GM23338 (cell line): ENCODE measurements around the gene NIFK. TPM values are rescaled to one million over a fixed set of nuclear protein-coding genes. Genes with fewer than 3 reads are reported as not detected.

Experiments used
- ATAC-seq: fragments of 200-7000 bp; cut with Tn5 transposase; 3 replicates; pipeline ENCODE4 v1.9.1; 2020
- DNase-seq: peaks from one replicate; pipeline ENCODE4 v3.0.0-alpha.2; 2015; ENCODE audit warnings: low spot score
- H2AFZ ChIP-seq: fragments of 200-600 bp; sonication (generic); 2 replicates; pipeline ENCODE4 v1.8.0; 2016; ENCODE audit warnings: antibody characterized with exemption, mild to moderate bottlenecking, moderate library complexity
- H3F3A ChIP-seq: fragments of 200-600 bp; sonication (generic); replicated peaks from 2 replicates; pipeline ENCODE4 v1.8.0; 2017; ENCODE audit warnings: antibody characterized with exemption, mixed run types, low read depth
- H3K27ac ChIP-seq: fragments of 200-600 bp; sonication (generic); 2 replicates; pipeline ENCODE4 v1.6.1; 2016; ENCODE audit warnings: low read depth
- H3K27me3 ChIP-seq: fragments of 200-600 bp; sonication (generic); 2 replicates; pipeline ENCODE4 v1.8.0; 2016; ENCODE audit warnings: mild to moderate bottlenecking, mixed run types, moderate library complexity; ENCODE audit not compliant: insufficient read depth
- H3K36me3 ChIP-seq: fragments of 200-600 bp; sonication (generic); 2 replicates; pipeline ENCODE4 v1.8.0; 2016; ENCODE audit warnings: mild to moderate bottlenecking; ENCODE audit not compliant: insufficient read depth
- H3K4me1 ChIP-seq: fragments of 200-600 bp; sonication (generic); 2 replicates; pipeline ENCODE4 v1.8.0; 2016; ENCODE audit warnings: mild to moderate bottlenecking, moderate library complexity; ENCODE audit not compliant: insufficient read depth
- H3K4me2 ChIP-seq: fragments of 200-600 bp; sonication (generic); 2 replicates; pipeline ENCODE4 v1.7.1; 2017; ENCODE audit warnings: mixed run types
- H3K4me3 ChIP-seq: fragments of 200-600 bp; sonication (generic); 2 replicates; pipeline ENCODE4 v1.6.1; 2016; ENCODE audit warnings: mixed run types
- H3K79me2 ChIP-seq: fragments of 200-600 bp; sonication (generic); replicated peaks from 2 replicates; pipeline ENCODE4 v1.8.0; 2017; ENCODE audit warnings: mild to moderate bottlenecking; ENCODE audit not compliant: insufficient read depth
- H3K9me2 ChIP-seq: fragments of 200-600 bp; sonication (generic); 2 replicates; pipeline ENCODE4 v1.8.0; 2017; ENCODE audit not compliant: insufficient read depth
- H4K20me1 ChIP-seq: fragments of 200-600 bp; sonication (generic); replicated peaks from 2 replicates; pipeline ENCODE4 v1.8.0; 2017; ENCODE audit warnings: mild to moderate bottlenecking; ENCODE audit not compliant: insufficient read depth
- H3K27ac Mint-ChIP-seq: 2 replicates; pipeline ENCODE4 v1.8.0; 2020; ENCODE audit warnings: inconsistent platforms, mild to moderate bottlenecking, moderate library complexity, mixed read lengths
- H3K27me3 Mint-ChIP-seq: 3 replicates; pipeline ENCODE4 v1.8.0; 2022; ENCODE audit warnings: low read depth, mild to moderate bottlenecking, moderate library complexity, mixed read lengths, inconsistent platforms; ENCODE audit not compliant: insufficient read depth, poor library complexity
- H3K36me3 Mint-ChIP-seq: 3 replicates; pipeline ENCODE4 v1.8.0; 2021; ENCODE audit warnings: low read depth, mild to moderate bottlenecking, inconsistent platforms, moderate library complexity, mixed read lengths
- H3K4me1 Mint-ChIP-seq: 3 replicates; pipeline ENCODE4 v1.8.0; 2020; ENCODE audit warnings: mild to moderate bottlenecking, inconsistent platforms, mixed read lengths
- H3K4me3 Mint-ChIP-seq: 3 replicates; pipeline ENCODE4 v1.8.0; 2021; ENCODE audit warnings: moderate library complexity, mild to moderate bottlenecking, inconsistent platforms, mixed read lengths
- H3K9me3 Mint-ChIP-seq: 3 replicates; pipeline ENCODE4 v1.8.0; 2020; ENCODE audit warnings: moderate library complexity, mild to moderate bottlenecking, inconsistent platforms, mixed read lengths
- EZH2 ChIP-seq: fragments of 200-600 bp; sonication (generic); IDR thresholded peaks from one replicate; pipeline ENCODE4 v1.8.0; 2017; ENCODE audit warnings: antibody characterized with exemption, mild to moderate bottlenecking, low read depth; ENCODE audit not compliant: unreplicated experiment
- EZH2phosphoT487 ChIP-seq: fragments of 200-600 bp; sonication (generic); IDR thresholded peaks from one replicate; pipeline ENCODE4 v1.8.1; 2018; ENCODE audit warnings: antibody characterized with exemption; ENCODE audit not compliant: unreplicated experiment
- JUNB ChIP-seq: IDR thresholded peaks from one replicate; pipeline ENCODE4 v1.6.1; 2016; ENCODE audit warnings: antibody characterized with exemption; ENCODE audit not compliant: unreplicated experiment
- NANOG ChIP-seq: IDR thresholded peaks from 2 replicates; pipeline ENCODE4 v1.6.1; 2016; ENCODE audit warnings: antibody characterized with exemption, borderline replicate concordance
- REST ChIP-seq: IDR thresholded peaks from one replicate; pipeline ENCODE4 v1.6.1; 2018; ENCODE audit warnings: antibody characterized with exemption; ENCODE audit not compliant: unreplicated experiment
- ZNF114 ChIP-seq: fragments of 250-450 bp; sonication (Bioruptor Pico); IDR thresholded peaks from 2 replicates; pipeline ENCODE4 v1.5.0; 2020; ENCODE audit warnings: mild to moderate bottlenecking, moderate library complexity
- ZNF462 ChIP-seq: fragments of 250-450 bp; sonication (Bioruptor Pico); IDR thresholded peaks from 2 replicates; pipeline ENCODE4 v1.5.0; 2020; ENCODE audit warnings: mild to moderate bottlenecking, moderate library complexity
- polyA plus RNA-seq: library from polyadenylated mRNA; unstranded; fragments of >200 nt; fragmentation: Nextera tagmentation; extraction: Ambion mirVana; gene quantifications from 2 replicates; pipeline ENCODE4 v1.2.1, GENCODE V29; 2016
- total RNA-seq: library from RNA; depleted of rRNA; stranded (reverse); fragments of >200 nt; shearing (Covaris generic); gene quantifications from 2 replicates; pipeline ENCODE4 v1.2.3, GENCODE V29; 2014
- TF ChIP-seq, protein P1 (sequence below): IDR thresholded peaks from 2 replicates; pipeline ENCODE4 v1.6.1; 2016; ENCODE audit warnings: antibody characterized with exemption
- TF ChIP-seq, protein P2 (sequence below), 2 experiments: fragments of 200-600 bp in 1 of 2; sonication (generic) in 1 of 2; conservative IDR thresholded peaks; 2 replicates each; pipeline versions ENCODE4 v1.5.1 to v1.6.1; 2016 to 2017; ENCODE audit warnings: antibody characterized with exemption in 2 of 2, low read depth in 2 of 2, mild to moderate bottlenecking in 2 of 2, moderate library complexity in 1 of 2

The NIFK gene
- total and polyA plus RNA-seq, 2 experiments from 2014 or later = 106 to 289 TPM

GRCh38 chr2:121768143-121768755 is 31.6 kb upstream of the NIFK start:
- H3K4me3 ChIP-seq = no peak overlapping the region
- peak overlapping the region; percentile 72; the same call in 1 of the 2 replicates for H3K27ac ChIP-seq
- no peaks in the 10 kb centered on the region for H3K9me3 Mint-ChIP-seq
- peaks cover under 1% of the 10 kb centered on the region; the same call in 1 of the 2 replicates for H3K4me1 ChIP-seq
- H3K27me3 ChIP-seq = no peaks in the 10 kb centered on the region
- H3K4me1 Mint-ChIP-seq = peaks cover 7% of the 10 kb centered on the region; the same call in 1 of the 3 replicates
- no peak overlapping the region for H2AFZ ChIP-seq
- peaks cover 50% of the 10 kb centered on the region for H3K36me3 ChIP-seq
- no peaks in the 10 kb centered on the region for H3K9me2 ChIP-seq
- H3K79me2 ChIP-seq = peaks cover 3% of the 10 kb centered on the region; the same call in 1 of the 2 replicates
- no peak overlapping the region for H3K4me3 Mint-ChIP-seq
- ATAC-seq (no peak), DNase-seq (no peak)
- peaks cover 51% of the 10 kb centered on the region for H3K36me3 Mint-ChIP-seq
- H4K20me1 ChIP-seq = 0 out of 2 replicates have a peak, but pooled peaks cover 6% of the 10 kb centered on the region
- no peaks in the 10 kb centered on the region for H3K27me3 Mint-ChIP-seq
- no peaks in the 10 kb centered on the region for H3F3A ChIP-seq
- H3K4me2 ChIP-seq = no peak overlapping the region
- TF ChIP-seq EZH2 (no peak), ZNF114 (CRISPR knock-in tag) (no peak), JUNB (no peak), REST (no peak), NANOG (no peak), ZNF462 (CRISPR knock-in tag) (no peak), EZH2phosphoT487 (no peak)
- TF ChIP-seq, protein P1, sequence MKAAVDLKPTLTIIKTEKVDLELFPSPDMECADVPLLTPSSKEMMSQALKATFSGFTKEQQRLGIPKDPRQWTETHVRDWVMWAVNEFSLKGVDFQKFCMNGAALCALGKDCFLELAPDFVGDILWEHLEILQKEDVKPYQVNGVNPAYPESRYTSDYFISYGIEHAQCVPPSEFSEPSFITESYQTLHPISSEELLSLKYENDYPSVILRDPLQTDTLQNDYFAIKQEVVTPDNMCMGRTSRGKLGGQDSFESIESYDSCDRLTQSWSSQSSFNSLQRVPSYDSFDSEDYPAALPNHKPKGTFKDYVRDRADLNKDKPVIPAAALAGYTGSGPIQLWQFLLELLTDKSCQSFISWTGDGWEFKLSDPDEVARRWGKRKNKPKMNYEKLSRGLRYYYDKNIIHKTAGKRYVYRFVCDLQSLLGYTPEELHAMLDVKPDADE = no peak
- TF ChIP-seq, protein P2, sequence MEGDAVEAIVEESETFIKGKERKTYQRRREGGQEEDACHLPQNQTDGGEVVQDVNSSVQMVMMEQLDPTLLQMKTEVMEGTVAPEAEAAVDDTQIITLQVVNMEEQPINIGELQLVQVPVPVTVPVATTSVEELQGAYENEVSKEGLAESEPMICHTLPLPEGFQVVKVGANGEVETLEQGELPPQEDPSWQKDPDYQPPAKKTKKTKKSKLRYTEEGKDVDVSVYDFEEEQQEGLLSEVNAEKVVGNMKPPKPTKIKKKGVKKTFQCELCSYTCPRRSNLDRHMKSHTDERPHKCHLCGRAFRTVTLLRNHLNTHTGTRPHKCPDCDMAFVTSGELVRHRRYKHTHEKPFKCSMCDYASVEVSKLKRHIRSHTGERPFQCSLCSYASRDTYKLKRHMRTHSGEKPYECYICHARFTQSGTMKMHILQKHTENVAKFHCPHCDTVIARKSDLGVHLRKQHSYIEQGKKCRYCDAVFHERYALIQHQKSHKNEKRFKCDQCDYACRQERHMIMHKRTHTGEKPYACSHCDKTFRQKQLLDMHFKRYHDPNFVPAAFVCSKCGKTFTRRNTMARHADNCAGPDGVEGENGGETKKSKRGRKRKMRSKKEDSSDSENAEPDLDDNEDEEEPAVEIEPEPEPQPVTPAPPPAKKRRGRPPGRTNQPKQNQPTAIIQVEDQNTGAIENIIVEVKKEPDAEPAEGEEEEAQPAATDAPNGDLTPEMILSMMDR (conservative IDR thresholded peaks at IDR 0.05; ENCODE audit: low read depth in 2 of 2) = no peak
- peak overlapping the region; percentile 2 for H3K27ac Mint-ChIP-seq
